CD14-positive monocyte (primary cell): Measurements from ENCODE around the gene FGF14. TPM values are rescaled to one million over a fixed set of nuclear protein-coding genes. Genes with fewer than 3 reads are reported as not detected.

Source experiments
- DNase-seq, 3 donors: peaks; one replicate each; pipeline ENCODE4 v3.0.0-alpha.2; 2011 to 2022
- H2AFZ ChIP-seq: 2 replicates; pipeline ENCODE4 v1.6.0; 2012; ENCODE audit warnings: mild to moderate bottlenecking, low read depth, low read length, inconsistent platforms; ENCODE audit not compliant: insufficient read depth, poor library complexity, severe bottlenecking
- H3K27ac ChIP-seq, 2 donors: 1 replicate in 1 of 2; 2 replicates in 1 of 2; pipeline ENCODE4 v1.5.1; 2012 to 2013; ENCODE audit warnings: low read length in 2 of 2, control low read depth in 1 of 2, inconsistent platforms in 1 of 2, low read depth in 1 of 2, mild to moderate bottlenecking in 1 of 2
- H3K27me3 ChIP-seq, 2 donors: one replicate each; pipeline versions ENCODE4 v1.6.0 to v1.6.1; 2011 to 2013; ENCODE audit warnings: low read length in 2 of 2; ENCODE audit not compliant: control insufficient read depth in 2 of 2, insufficient read depth in 2 of 2
- H3K36me3 ChIP-seq, 2 donors: replicated peaks in 1 of 2; 1 replicate in 1 of 2; 2 replicates in 1 of 2; pipeline versions ENCODE4 v1.5.1 to v1.6.1; 2012 to 2013; ENCODE audit warnings: low read length in 2 of 2, control low read depth in 1 of 2, inconsistent platforms in 1 of 2, mild to moderate bottlenecking in 1 of 2; ENCODE audit not compliant: insufficient read depth in 2 of 2, control insufficient read depth in 1 of 2
- H3K4me1 ChIP-seq, 2 donors: 1 replicate in 1 of 2; 2 replicates in 1 of 2; pipeline versions ENCODE4 v1.5.1 to v1.6.1; 2012 to 2013; ENCODE audit warnings: low read length in 2 of 2, control low read depth in 1 of 2, inconsistent platforms in 1 of 2, mild to moderate bottlenecking in 1 of 2, moderate library complexity in 1 of 2; ENCODE audit not compliant: insufficient read depth in 2 of 2, control insufficient read depth in 1 of 2
- H3K4me2 ChIP-seq: replicated peaks from 2 replicates; pipeline ENCODE3; 2012; ENCODE audit warnings: low read length, moderate library complexity, mild to moderate bottlenecking; ENCODE audit not compliant: poor library complexity, severe bottlenecking; ENCODE audit errors: extremely low read depth
- H3K4me3 ChIP-seq, 3 experiments: fragments of 200-600 bp in 1 of 3; sonication (generic) in 1 of 3; replicated peaks in 1 of 3; 1 replicate in 2 of 3; 2 replicates in 1 of 3; pipeline ENCODE4 v1.5.1; 2011 to 2013; ENCODE audit warnings: low read length in 3 of 3, mild to moderate bottlenecking in 3 of 3, control low read depth in 2 of 3, low read depth in 2 of 3, inconsistent platforms in 1 of 3, moderate library complexity in 1 of 3
- H3K79me2 ChIP-seq: 2 replicates; pipeline ENCODE4 v1.6.0; 2012; ENCODE audit warnings: mild to moderate bottlenecking, control low read depth, inconsistent platforms, low read length, moderate library complexity; ENCODE audit not compliant: insufficient read depth
- H3K9ac ChIP-seq: 2 replicates; pipeline ENCODE4 v1.6.0; 2017; ENCODE audit warnings: low read length, mild to moderate bottlenecking; ENCODE audit not compliant: insufficient read depth, poor library complexity, severe bottlenecking
- H3K9me3 ChIP-seq, 2 donors: replicated peaks in 1 of 2; 1 replicate in 1 of 2; 2 replicates in 1 of 2; pipeline versions ENCODE4 v1.5.1 to v1.6.1; 2012 to 2013; ENCODE audit warnings: low read length in 2 of 2, control low read depth in 1 of 2; ENCODE audit not compliant: control insufficient read depth in 1 of 2, insufficient read depth in 1 of 2
- H4K20me1 ChIP-seq: 2 replicates; pipeline ENCODE4 v1.6.0; 2012; ENCODE audit warnings: mild to moderate bottlenecking, low read length, control low read depth, moderate library complexity; ENCODE audit not compliant: insufficient read depth
- H3K27ac Mint-ChIP-seq, 7 donors: one replicate each; pipeline ENCODE4 v1.8.0; 2020; ENCODE audit warnings: mild to moderate bottlenecking in 7 of 7, mixed read lengths in 7 of 7, moderate library complexity in 6 of 7, inconsistent platforms in 2 of 7
- H3K27me3 Mint-ChIP-seq, 3 donors: one replicate each; pipeline ENCODE4 v1.8.0; 2021 to 2022; ENCODE audit warnings: low read depth in 3 of 3, mild to moderate bottlenecking in 3 of 3, mixed read lengths in 3 of 3, moderate library complexity in 3 of 3, inconsistent platforms in 1 of 3
- H3K36me3 Mint-ChIP-seq, 2 donors: one replicate each; pipeline ENCODE4 v1.8.0; 2020; ENCODE audit warnings: mixed read lengths in 2 of 2, inconsistent platforms in 1 of 2, mild to moderate bottlenecking in 1 of 2
- H3K4me1 Mint-ChIP-seq: one replicate; pipeline ENCODE4 v1.8.0; 2020; ENCODE audit warnings: mild to moderate bottlenecking, mixed read lengths
- H3K4me3 Mint-ChIP-seq, 2 donors: one replicate each; pipeline ENCODE4 v1.8.0; 2020; ENCODE audit warnings: mild to moderate bottlenecking in 2 of 2, mixed read lengths in 2 of 2, moderate library complexity in 1 of 2
- H3K9me3 Mint-ChIP-seq, 7 donors: one replicate each; pipeline ENCODE4 v1.8.0; 2020 to 2022; ENCODE audit warnings: mixed read lengths in 7 of 7, mild to moderate bottlenecking in 6 of 7, moderate library complexity in 6 of 7, inconsistent platforms in 2 of 7
- CTCF ChIP-seq: fragments of 200-600 bp; IDR thresholded peaks from one replicate; pipeline ENCODE4 v1.8.0; 2022; ENCODE audit warnings: antibody characterized with exemption, mild to moderate bottlenecking
- WGBS: methylation state at CpG from one replicate; pipeline ENCODE4 v1.1.5; 2013; ENCODE audit warnings: missing lambda C conversion rate; ENCODE audit not compliant: insufficient coverage; 5-methylcytosine and 5-hydroxymethylcytosine counted together
- intact Hi-C, 2 donors: fragments of 100-400 bp; cut with micrococcal nuclease; formaldehyde crosslinking; loops; one replicate each; pipeline versions ENCODE4 v1.15.0 to v1.15.1; 2023
- polyA plus RNA-seq, 3 donors: library from polyadenylated mRNA; depleted of rRNA in 1 of 3; unstranded in 2 of 3; stranded (reverse) in 1 of 3; fragments of 300-500 nt in 2 of 3; fragments of >200 nt in 1 of 3; fragmentation: Illumina TruSeq in 2 of 3; gene quantifications; 1 replicate in 2 of 3; 2 replicates in 1 of 3; pipeline ENCODE4 v1.2.3, GENCODE V29; 2012 to 2021

The FGF14 gene
- polyA plus RNA-seq, 3 donors = not detected

GRCh38 chr13:102309110-102309509 lies 92.7 kb downstream of the FGF14 start:
- Histone ChIP-seq H2AFZ (no peak overlapping the region), H3K4me3 (no peak overlapping the region), H3K4me1 (no peaks in the 10 kb centered on the region), H4K20me1 (no peaks in the 10 kb centered on the region), H3K27me3 (no peaks in the 10 kb centered on the region), H3K36me3 (no peaks in the 10 kb centered on the region), H3K27ac (no peak overlapping the region), H3K9ac (no peak overlapping the region), H3K79me2 (no peaks in the 10 kb centered on the region), H3K4me2 (no peak overlapping the region), H3K9me3 (no peaks in the 10 kb centered on the region)
- no peak overlapping the region for H3K4me3 Mint-ChIP-seq
- no peaks in the 10 kb centered on the region for H3K36me3 Mint-ChIP-seq
- 94% methylated on average over 5 of the region's 9 CpGs for WGBS
- peaks cover 0 to 10% (median 0%) of the 10 kb centered on the region in 7 donors for H3K9me3 Mint-ChIP-seq
- H3K27me3 Mint-ChIP-seq = no peaks in the 10 kb centered on the region
- no peaks in the 10 kb centered on the region for H3K4me1 Mint-ChIP-seq
- intact Hi-C loops = no loop called here
- peak overlapping the region in 1 of 7 donors; percentile 80 for H3K27ac Mint-ChIP-seq
- DNase-seq = no peak
- no peak for TF ChIP-seq CTCF

GRCh38 chr13:102302534-102302933 lies 99.3 kb downstream of the FGF14 start:
- Histone ChIP-seq H3K27me3 (no peaks in the 10 kb centered on the region), H3K36me3 (no peaks in the 10 kb centered on the region), H4K20me1 (no peaks in the 10 kb centered on the region), H3K4me1 (no peaks in the 10 kb centered on the region), H3K79me2 (no peaks in the 10 kb centered on the region), H3K27ac (no peak overlapping the region), H3K4me3 (no peak overlapping the region), H3K9ac (no peak overlapping the region), H3K9me3 (no peaks in the 10 kb centered on the region), H3K4me2 (no peak overlapping the region), H2AFZ (no peak overlapping the region)
- Mint-ChIP-seq H3K4me1 (no peaks in the 10 kb centered on the region), H3K9me3 (peaks cover 0 to 5% (median 0%) of the 10 kb centered on the region in 7 donors), H3K27me3 (no peaks in the 10 kb centered on the region), H3K27ac (no peak overlapping the region), H3K4me3 (no peak overlapping the region), H3K36me3 (no peaks in the 10 kb centered on the region)
- DNase-seq = no peak
- TF ChIP-seq CTCF = no peak
- intact Hi-C loops = no loop called here
- WGBS = 73% methylated on average over 1 of the region's 1 CpG
